HG03342 (cell line): Measurements from ENCODE around the gene ARFGEF2.

Experiments used
- ATAC-seq: cut with Tn5 transposase; IDR thresholded peaks from one replicate; pipeline ENCODE4 v1.9.1; 2021; ENCODE audit warnings: mild to moderate bottlenecking, moderate library complexity; ENCODE audit not compliant: unreplicated experiment

ARFGEF2 gene

DNA sequence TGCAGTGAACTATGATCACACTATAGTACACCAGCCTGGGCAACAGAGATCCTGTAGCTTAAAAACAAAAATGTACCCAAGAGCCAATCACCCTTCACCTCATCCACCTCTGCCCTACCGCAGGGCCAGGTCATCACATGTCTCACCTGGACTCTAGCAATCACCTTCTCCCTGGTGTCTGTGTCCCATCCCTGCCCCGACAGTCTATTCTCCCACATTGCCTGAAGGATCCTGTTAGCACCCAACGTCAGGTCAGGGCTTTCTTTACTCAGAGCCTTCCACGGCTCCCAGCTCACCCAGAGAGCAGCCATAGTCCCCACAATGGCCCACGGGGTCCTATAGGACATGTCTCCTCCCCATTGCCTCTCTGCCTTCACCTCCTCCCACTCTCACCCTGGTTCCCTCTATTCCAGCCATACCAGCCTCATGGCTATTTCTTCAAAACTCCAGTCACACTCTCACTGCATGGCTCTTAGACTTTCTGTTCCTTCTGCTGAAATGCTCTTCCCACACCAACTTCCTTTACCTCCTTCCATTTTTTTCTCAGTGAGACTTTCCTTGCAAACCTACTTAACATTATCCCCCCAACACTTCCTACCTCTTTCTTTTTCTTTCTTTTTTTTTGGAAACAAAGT is 22.5 kb upstream of the ARFGEF2 start:
- ATAC-seq = no peak

DNA sequence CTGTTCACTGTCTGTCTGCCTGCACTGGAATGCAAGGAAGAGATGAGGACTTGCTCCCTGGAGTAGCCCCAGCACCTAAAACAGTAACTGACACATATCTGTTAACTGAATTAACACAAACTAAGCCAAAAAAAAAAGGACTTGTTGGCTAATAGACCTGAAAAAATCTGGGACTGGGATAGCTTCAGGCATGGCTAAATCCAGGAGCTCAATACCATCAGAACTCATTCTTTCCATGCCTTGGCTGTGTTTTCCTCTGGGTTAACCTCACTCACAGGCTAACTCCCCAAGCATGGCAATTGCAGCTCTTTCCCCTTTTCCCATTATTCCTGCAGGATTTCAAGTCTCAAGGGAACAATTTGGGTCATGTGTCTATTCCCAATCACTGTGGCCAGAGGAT is 21.6 kb upstream of the ARFGEF2 start:
- no peak for ATAC-seq

DNA sequence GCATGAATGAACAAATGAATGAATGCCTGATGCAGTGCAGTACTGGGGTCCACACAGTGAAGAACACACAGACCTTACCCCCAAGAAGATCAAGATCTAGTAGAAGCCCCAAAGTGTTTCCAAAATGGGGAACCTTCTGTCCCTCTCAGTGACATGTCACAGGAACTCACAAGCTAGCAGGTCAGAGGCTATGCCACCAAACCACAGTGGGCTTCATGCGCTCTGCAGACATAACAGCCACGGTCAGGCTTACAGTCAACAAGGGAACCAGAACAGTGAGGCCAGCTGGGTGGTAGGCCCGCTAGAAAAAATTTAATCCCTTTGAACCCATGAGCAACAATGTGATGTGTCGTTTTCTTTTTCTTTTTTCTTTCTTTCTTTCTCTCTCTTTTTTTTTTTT is 20.2 kb upstream of the ARFGEF2 start:
- ATAC-seq = no peak

DNA sequence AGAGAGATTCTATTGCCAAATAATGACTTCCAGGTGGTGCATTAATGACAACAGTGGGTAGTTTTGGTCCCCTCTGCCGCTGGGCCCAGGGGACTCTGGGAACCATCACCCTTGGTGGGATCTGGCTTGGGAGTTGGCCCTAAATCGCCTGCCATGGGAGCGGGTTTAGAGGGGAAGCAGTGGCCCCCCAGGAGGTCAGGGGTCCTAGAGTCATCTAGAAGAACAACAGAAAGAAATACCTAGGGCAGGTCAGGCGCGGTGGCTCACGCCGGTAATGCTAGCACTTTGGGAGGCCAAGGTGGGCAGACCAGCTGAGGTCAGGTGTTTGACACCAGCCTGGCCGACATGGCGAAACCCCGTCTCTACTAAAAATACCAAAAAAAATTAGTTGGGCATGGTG is 17.8 kb upstream of the ARFGEF2 start:
- ATAC-seq = no peak

DNA sequence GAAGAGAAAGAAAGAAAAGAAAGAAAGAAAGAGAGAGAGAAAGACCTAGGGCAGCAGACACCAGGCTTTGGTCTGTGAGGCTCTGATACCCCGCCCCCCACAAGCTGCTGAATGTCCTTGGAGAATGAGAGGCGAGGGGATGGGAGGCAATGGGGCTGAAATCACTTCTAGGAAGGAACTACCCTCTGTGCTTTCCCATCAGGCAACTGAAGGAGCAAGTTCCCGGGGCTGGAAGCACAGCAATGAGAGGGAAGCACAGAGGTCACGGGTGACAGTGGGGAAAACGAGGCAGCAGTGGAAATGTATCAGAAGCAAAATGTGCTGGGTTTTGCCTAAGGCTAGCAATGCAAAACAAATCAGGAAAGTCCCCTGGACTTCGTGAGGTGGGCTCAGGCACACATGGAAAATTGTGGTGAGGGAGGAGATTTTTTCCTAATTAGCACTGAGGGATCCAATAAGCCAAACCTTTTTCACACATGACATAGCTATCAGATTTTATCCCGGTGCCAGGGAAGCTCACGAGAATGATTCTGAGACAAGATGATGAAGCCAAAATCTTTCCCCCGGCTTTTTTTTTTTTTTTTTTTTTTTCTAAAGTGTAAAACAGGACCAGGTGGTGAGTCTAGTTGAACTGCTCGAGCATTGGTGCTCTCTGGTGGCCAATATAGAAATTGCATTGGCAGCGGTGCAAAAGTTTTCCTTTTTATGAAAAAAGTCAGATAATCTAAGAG is 16.8 kb upstream of the ARFGEF2 start:
- ATAC-seq = no peak

DNA sequence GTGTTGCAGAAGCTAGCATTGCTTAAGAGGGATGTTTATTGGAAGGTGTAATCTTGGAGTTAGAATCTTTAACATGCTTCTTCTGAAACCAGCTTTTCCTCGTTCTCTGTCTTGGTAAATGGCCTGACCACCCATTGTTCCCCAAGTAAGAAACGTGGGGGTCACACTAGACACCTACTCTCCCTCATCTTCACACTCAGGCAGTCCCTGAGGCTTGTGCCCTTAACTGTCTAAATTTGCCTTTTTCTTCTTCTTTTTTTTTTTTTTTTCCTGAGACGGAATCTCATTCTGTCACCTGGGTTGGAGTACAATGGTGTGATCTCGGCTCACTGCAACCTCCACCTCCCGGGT is 16.2 kb upstream of the ARFGEF2 start:
- ATAC-seq = no peak

DNA sequence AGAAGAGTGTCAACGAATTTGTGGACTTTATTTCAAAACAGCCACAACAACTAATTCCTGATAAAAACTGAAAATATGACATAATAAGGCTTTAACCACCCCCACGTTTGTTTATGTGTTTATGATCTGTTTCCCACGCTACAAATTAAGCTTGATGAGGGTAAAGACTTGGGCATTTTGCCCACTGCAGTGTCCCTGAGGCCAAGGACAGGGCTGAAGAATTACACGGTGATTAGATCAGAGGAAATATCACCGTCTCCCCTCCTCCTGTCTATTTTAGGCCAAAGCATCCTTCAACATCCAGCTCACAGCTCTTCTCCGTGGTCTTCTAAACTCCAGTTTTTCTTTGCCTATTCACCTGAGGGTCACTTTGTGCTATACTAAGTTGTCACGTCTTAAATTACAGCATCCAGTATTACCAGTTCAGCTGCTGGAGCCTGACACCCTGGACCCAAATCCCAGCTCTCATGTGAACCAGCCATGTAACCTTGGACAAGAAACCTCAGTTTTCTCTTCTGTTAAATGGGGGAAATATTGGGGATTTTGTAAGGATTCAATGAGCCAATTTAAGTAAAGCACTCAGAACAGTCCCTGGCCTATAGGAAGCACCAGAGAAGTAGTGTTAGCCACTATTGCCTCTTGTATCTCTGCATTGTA is 15.2 kb upstream of the ARFGEF2 start:
- ATAC-seq = no peak

DNA sequence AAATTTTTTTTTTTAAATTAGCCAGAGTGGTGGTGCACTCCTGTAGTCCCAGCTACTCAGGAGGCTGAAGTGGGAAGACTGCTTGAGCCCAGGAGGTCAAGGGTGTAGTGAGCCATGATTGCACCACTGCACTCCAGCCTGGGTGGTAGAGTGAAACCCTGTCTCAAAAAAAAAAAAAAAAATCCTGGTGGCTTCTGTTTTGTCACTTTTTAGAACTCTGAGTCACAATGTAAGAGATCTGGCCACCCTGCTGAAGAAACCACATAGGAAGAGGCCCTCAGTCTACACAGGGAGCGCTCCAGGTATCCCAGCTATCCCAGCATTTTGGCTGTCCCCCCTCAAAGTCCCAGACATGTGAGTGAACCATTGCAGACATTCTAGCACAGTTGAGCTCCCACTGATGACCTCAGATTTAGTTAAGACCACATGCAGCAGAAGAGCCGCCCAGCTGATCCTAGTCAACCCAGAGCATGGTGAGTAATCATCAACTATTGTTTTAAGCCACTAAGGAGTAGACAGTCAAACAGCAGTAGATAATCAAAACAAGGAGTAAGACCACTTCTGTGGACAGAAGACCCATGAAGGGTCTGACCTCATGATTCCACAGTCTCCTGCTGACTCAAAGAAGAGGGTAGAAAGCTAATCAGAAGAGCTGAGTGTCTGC is 12.7 kb upstream of the ARFGEF2 start:
- no peak for ATAC-seq

DNA sequence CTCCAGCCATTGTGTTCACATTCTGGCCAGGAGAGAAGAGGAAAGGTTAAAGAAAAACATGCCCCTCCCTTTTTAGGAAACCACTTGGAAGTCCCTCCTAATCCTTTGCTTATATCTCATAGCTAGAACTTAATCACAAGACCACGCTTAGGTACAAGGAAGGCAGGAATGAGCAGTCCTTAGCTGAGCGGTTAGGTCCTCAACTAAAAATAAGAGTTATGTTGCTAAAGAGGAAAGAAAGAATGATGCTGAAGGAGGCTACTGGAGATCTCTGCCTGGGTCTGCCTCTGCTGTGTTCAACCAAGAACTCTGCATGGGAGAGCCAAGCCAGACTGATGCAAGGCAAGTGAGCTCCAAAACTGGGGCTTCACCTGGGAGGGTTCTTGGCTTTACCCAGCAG is 11.6 kb upstream of the ARFGEF2 start:
- ATAC-seq = no peak

DNA sequence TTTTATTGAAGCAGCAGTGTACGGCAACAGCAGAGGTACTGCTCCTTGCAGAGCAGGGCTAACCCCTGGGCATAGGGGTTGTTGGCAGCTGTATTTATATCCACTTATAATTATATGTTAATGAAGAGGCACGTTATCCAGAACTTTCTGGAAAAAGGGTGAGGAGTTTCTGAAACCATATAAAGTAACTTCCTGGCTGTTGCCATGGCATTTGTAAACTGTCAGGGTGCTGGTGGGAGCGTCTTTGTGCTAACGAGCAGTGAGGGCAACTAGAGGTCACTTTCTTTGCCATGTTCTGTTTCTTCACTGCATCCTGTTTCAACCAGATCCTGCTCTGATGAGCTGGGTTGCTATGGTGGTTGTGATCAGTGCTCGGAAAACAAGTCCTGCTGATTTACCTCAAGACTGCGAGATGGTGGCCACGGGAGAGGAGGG is 11.1 kb upstream of the ARFGEF2 start:
- no peak for ATAC-seq

DNA sequence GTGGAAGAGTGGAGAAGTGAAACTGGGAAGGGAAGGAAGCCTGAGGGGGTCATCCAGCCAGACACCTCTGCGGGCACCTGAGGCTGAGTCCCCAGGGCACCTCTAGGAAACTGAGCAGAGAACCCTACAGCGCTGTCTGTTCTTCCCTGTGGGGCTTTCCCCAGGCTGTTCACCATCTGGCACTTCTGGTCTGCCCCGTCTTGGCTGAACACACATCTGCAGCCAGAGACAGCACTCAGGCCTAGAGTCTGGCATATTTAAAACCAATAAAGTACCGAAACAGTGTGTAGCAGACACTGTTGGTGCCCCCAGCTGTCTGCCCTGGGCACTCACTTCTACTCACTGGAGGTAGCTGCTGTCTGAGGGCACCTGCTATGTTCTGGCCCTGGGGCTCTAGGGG is 9.4 kb upstream of the ARFGEF2 start:
- peak; percentile 78 for ATAC-seq

DNA sequence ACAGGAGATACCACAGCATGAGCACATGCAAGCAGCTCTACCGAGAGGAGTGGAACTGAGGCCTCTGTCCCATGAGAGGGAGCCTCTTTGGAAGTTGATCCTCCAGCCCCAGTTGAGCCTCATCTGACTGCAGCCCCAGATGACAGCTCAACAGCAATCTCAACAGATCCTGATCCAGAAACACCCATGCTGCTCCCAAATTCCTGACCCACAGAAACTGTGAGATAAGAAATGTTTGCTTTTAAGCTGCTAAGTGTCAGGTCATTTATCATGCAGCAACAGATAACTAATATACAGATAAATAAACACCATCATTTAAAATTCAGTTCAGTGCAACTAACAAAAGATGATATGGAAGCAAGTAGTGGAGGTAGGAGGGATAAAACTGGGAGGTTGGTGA is 4.8 kb upstream of the ARFGEF2 start:
- ATAC-seq = no peak

DNA sequence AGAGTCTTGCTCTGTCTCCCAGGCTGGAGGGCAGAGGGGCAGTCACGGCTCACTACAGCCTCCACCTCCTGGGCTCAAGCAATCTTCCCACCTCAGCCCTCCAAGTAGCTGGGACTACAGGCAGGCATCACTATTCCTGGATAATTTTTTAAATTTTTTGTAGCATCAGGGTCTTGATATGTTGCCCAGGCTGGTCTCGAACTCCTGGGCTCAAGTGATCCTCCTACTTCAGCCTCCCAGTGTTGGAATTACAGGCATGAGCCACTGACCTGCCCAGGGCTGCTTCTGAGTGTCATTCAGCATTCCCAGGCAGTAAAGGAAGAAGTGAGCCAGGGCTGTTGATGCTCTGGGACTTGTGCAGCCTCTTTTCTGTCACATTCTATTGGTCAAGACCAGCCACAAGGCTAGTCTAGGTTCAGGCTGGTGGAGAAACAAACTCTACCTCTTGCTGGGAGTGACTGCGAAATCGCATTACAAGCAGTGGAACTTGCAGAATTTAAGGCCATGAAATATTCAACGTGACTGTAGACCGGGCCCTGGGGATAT is 2.1 kb upstream of the ARFGEF2 start:
- ATAC-seq = no peak

DNA sequence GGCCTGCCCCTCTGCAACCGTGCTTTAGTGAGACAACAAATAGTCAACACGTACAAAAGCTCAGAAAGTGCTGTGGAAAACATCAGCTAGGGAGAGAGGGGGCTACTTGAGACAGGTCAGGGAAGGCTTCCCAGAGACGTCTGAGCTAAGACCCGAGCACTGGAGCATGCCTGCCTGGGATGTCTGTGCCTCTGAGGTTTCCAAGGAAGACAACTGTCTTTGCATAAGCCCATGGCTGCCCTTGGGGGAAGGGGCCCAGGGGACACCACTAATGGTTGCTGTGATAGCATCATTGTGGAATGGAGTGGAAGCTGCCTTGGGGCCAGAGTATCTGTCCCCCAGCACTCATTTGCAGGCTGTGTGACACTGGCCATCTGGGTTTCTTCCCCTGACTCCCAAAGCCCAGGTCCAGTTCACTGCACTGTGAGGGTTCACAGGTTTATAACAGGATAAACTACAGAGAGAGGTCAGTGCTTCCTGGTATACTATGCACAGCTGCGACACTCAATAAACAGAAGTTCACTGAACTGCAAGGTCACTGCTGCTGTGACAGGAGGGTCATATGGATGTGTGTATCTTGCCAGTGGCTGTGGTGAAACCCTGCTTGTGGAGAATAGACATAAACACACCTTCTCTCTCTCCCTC is 1.5 kb upstream of the ARFGEF2 start:
- ATAC-seq = no peak

DNA sequence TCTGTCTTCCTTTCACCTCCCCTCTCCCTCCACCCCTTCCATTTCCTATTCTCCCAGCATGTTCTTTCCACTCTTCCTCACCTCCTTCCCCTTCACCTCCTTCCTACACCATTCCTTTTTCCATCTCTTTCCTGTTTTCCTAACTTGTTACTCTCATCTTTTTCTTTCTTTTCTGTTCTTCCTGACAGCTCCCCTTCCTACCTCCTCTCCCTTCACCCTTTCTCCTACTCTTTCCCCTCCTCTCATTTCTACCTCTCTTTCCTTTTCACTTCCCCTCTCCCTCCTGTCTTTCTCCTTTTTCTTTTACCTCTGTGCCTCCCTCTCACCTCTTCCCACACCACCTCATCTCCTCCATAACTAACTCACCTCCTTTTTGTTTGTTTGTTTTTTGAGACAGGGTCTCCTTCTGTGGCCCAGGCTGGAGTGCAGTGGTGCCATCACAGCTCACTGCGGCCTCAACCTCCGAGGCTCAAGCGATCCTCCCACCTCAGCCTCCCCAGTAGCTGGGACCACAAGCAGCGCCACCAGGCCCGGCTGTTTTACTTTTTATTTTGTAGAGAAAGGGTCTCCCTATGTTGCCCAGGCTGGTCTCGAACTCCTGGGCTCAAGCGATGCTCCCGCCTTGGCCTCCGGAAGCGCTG is 864 bp upstream of the ARFGEF2 start:
- ATAC-seq = no peak

DNA sequence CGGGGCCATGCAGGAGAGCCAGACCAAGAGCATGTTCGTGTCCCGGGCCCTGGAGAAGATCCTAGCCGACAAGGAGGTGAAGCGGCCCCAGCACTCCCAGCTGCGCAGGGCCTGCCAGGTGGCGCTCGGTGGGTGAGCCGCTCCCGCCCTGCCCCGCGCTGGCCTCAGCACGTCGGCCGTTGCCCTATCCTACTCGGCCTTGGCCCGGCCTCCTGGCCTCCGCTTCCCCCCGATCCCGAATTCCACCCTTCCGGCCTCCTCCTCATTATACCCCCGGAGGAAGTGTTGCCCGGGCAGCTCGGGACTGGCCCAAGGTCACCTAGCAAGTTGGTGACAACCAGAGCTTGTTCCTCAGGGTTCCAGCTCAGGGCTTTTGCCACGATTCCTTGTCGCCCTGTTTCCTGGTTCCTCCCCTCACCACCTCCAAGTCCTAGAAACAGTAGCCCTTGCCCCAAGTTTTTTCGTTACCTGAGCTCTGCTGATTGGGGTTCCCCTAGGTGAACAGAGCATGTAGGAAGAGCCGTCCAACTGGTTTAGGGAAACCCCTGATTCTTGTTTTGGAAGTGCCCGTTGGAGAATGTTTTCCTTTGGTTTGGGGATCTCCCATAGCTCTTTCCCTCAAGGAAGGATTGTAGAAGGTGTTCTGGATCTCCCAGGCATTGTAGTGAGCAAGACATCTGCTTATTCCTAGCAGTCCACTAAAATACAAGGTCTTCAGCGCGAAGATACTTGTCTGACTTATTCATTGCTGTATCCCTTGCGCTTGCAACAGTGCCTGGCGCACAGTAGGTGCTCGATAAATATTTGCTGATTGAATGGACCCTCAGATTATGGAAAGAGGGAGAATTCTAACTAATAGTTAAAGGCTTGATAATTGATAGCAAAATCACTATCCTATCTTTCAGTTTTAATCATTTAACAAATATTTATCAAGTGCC is 641 bp downstream of the ARFGEF2 start:
- ATAC-seq = peak; percentile 35

DNA sequence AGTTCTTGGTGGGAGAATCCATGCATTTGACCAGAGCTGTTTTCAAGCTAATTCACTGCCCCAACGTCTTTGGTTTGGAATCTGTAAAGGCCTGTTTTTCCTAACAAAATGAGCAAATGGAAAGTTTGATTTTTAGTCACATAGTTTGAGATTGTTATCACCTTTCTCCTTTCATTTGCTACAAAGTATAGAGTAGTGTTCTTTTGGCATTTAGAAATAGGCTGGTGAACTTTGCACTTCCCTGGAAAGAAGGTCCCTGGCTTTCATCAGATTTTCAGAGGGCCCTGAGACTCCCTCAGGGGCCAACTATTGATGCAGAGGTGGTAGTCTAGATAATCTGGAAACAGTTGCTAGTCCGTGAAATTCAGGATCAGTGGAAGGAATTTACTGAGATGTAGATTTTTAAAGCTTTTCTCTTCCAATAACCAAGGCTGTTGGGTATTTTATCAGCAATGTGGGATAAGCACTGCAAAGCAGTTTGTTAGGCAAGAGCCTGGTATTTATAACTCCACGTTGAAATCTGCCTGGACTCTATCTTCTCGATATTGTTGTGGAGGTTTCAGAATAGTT is 1.7 kb downstream of the ARFGEF2 start:
- ATAC-seq = no peak

DNA sequence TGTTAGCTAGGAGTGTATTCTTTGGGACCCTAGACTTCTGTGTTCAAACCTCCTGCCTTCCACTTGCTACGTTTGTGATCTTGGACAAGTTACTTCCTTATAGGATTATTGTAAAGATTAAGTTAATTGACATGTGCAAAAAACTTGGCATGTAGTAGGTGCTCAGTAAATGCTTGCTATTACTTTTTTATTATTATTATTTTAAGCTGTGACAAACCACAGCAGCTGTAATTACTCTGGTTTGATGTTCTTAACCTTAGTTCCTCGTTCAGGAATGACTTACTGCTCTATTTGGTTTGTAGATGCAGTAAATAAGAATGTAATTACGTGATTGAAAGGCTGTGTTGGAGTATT is 3.2 kb downstream of the ARFGEF2 start:
- ATAC-seq = no peak

DNA sequence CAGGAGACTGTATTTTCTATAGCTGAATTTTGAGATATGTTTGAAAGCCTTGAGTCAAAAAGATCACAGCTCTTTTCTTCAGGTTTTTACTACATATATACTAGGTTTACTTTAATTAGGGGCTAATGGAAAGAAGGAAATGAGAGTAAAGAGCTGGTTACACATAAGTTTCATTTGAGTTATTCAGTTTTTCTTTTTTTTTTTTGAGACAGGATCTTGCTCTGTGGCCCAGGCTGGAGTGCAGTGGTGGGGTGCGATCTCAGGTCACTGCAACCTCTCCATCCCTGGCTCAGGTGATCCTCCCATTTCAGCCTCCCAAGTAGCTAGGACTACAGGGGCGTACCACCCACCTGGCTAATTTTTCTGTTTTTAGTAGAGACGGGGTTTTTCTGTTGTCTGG is 4.8 kb downstream of the ARFGEF2 start:
- ATAC-seq = no peak
